Stomach smooth muscle (tissue), 2 donors: ENCODE data around the gene KRTAP1-4.
"Not testable (repeated sequence)": the region's sequence is repeated elsewhere in the genome, so short reads cannot be mapped to it uniquely, and the experiment has no call there.

Source experiments
- H3K27ac ChIP-seq: one replicate; pipeline ENCODE4 v1.7.0; 2013; ENCODE audit warnings: mild to moderate bottlenecking, low read length, inconsistent platforms
- H3K27me3 ChIP-seq, 2 donors: one replicate each; pipeline ENCODE4 v1.7.0; 2013; ENCODE audit warnings: low read length in 2 of 2; ENCODE audit not compliant: insufficient read depth in 2 of 2, control insufficient read depth in 1 of 2
- H3K36me3 ChIP-seq, 2 donors: one replicate each; pipeline ENCODE4 v1.7.0; 2013; ENCODE audit warnings: low read length in 2 of 2; ENCODE audit not compliant: control insufficient read depth in 2 of 2, insufficient read depth in 2 of 2
- H3K4me1 ChIP-seq: one replicate; pipeline ENCODE4 v1.7.0; 2013; ENCODE audit warnings: low read length; ENCODE audit not compliant: control insufficient read depth, insufficient read depth
- H3K4me3 ChIP-seq, 2 donors: one replicate each; pipeline ENCODE4 v1.7.0; 2013; ENCODE audit warnings: low read length in 2 of 2
- H3K9ac ChIP-seq, 2 donors: one replicate each; pipeline ENCODE4 v1.7.0; 2013; ENCODE audit warnings: low read length in 2 of 2, mild to moderate bottlenecking in 1 of 2
- H3K9me3 ChIP-seq, 2 donors: one replicate each; pipeline ENCODE4 v1.7.0; 2013; ENCODE audit warnings: low read length in 2 of 2; ENCODE audit not compliant: control insufficient read depth in 2 of 2
- donor health status: healthy.
- donor health status: Pancreatic carcinoma.

Gene KRTAP1-4

GRCh38 chr17:41002814-41003213 is 27.2 kb downstream of the KRTAP1-4 start:
- Histone ChIP-seq H3K27me3 (no peaks in the 10 kb centered on the region), H3K4me1 (no peaks in the 10 kb centered on the region), H3K9ac (no peak overlapping the region), H3K4me3 (no peak overlapping the region), H3K9me3 (no peaks in the 10 kb centered on the region), H3K27ac (no peak overlapping the region), H3K36me3 (no peaks in the 10 kb centered on the region)

GRCh38 chr17:41001795-41002194 is 28.2 kb downstream of the KRTAP1-4 start:
- H3K36me3 ChIP-seq: no peaks in the 10 kb centered on the region
- no peak overlapping the region for H3K27ac ChIP-seq
- no peaks in the 10 kb centered on the region for H3K27me3 ChIP-seq
- no peaks in the 10 kb centered on the region for H3K9me3 ChIP-seq
- H3K4me1 ChIP-seq: no peaks in the 10 kb centered on the region
- H3K4me3 ChIP-seq: no peak overlapping the region
- H3K9ac ChIP-seq: no peak overlapping the region

- not testable (repeated sequence) for H3K4me1 ChIP-seq, H3K27me3 ChIP-seq, H3K36me3 ChIP-seq, H3K9ac ChIP-seq, H3K9me3 ChIP-seq, H3K27ac ChIP-seq, H3K4me3 ChIP-seq
Observed at GRCh38 chr17:40999563-40999962, 30.4 kb downstream of the KRTAP1-4 start, which contains the start of gene KRTAP3-2. TSS of gene KRTAP3-2 (minus strand) at chr17:40999906. CDS start at chr17:40999853, 53 bp downstream.

- no peaks in the 10 kb centered on the region for H3K4me1 ChIP-seq
- no peak overlapping the region for H3K9ac ChIP-seq
- H3K27me3 ChIP-seq: no peaks in the 10 kb centered on the region
- H3K36me3 ChIP-seq: no peaks in the 10 kb centered on the region
- H3K9me3 ChIP-seq: peaks cover 0 to 3% of the 10 kb centered on the region in 2 donors
- H3K4me3 ChIP-seq: no peak overlapping the region
- H3K27ac ChIP-seq: no peak overlapping the region
Observed at GRCh38 chr17:40997361-40997760, 32.6 kb downstream of the KRTAP1-4 start.

- H3K36me3 ChIP-seq: no peaks in the 10 kb centered on the region
- H3K4me3 ChIP-seq: no peak overlapping the region
- H3K4me1 ChIP-seq: no peaks in the 10 kb centered on the region
- no peaks in the 10 kb centered on the region for H3K27me3 ChIP-seq
- no peak overlapping the region for H3K27ac ChIP-seq
- peaks cover 0 to 3% of the 10 kb centered on the region in 2 donors for H3K9me3 ChIP-seq
- H3K9ac ChIP-seq: no peak overlapping the region
Observed at GRCh38 chr17:40996829-40997228, 33.2 kb downstream of the KRTAP1-4 start.

GRCh38 chr17:40995116-40995515 is 34.9 kb downstream of the KRTAP1-4 start:
- H3K9me3 ChIP-seq: peaks cover 0 to 3% of the 10 kb centered on the region in 2 donors
- H3K4me3 ChIP-seq: no peak overlapping the region
- no peak overlapping the region for H3K27ac ChIP-seq
- no peak overlapping the region for H3K9ac ChIP-seq
- no peaks in the 10 kb centered on the region for H3K27me3 ChIP-seq
- H3K4me1 ChIP-seq: no peaks in the 10 kb centered on the region
- H3K36me3 ChIP-seq: no peaks in the 10 kb centered on the region

GRCh38 chr17:40993839-40994238 is 36.2 kb downstream of the KRTAP1-4 start, which contains the start of gene KRTAP3-3:
TSS of gene KRTAP3-3 (minus strand) at chr17:40994164. CDS start at chr17:40994097, 67 bp downstream.
- no peak within 1 kb of the TSS for H3K4me3 ChIP-seq
- no peaks in the 10 kb centered on the region for H3K4me1 ChIP-seq
- no peak within 1 kb of the TSS for H3K27ac ChIP-seq
- no peaks in the 10 kb centered on the region for H3K36me3 ChIP-seq
- no peak within 1 kb of the TSS for H3K9ac ChIP-seq
- H3K27me3 ChIP-seq: no peaks in the 10 kb centered on the region
- H3K9me3 ChIP-seq: peaks cover 0 to 3% of the 10 kb centered on the region in 2 donors

- Histone ChIP-seq H3K27ac (no peak overlapping the region), H3K9ac (no peak overlapping the region), H3K4me1 (no peaks in the 10 kb centered on the region), H3K9me3 (peaks cover 0 to 3% of the 10 kb centered on the region in 2 donors), H3K4me3 (no peak overlapping the region), H3K27me3 (no peaks in the 10 kb centered on the region), H3K36me3 (no peaks in the 10 kb centered on the region)
Observed at GRCh38 chr17:40993084-40993483, 36.9 kb downstream of the KRTAP1-4 start.

GRCh38 chr17:40992666-40993065 is 37.3 kb downstream of the KRTAP1-4 start:
- H3K9ac ChIP-seq: no peak overlapping the region
- no peaks in the 10 kb centered on the region for H3K36me3 ChIP-seq
- H3K4me3 ChIP-seq: no peak overlapping the region
- no peak overlapping the region for H3K27ac ChIP-seq
- H3K27me3 ChIP-seq: no peaks in the 10 kb centered on the region
- no peaks in the 10 kb centered on the region for H3K4me1 ChIP-seq
- peaks cover 0 to 3% of the 10 kb centered on the region in 2 donors for H3K9me3 ChIP-seq

- peaks cover 0 to 2% of the 10 kb centered on the region in 2 donors for H3K27me3 ChIP-seq
- H3K9me3 ChIP-seq: no peaks in the 10 kb centered on the region
- H3K9ac ChIP-seq: no peak overlapping the region
- no peak overlapping the region for H3K4me3 ChIP-seq
- no peaks in the 10 kb centered on the region for H3K4me1 ChIP-seq
- no peaks in the 10 kb centered on the region for H3K36me3 ChIP-seq
- no peak overlapping the region for H3K27ac ChIP-seq
Observed at GRCh38 chr17:40986920-40987319, 43.1 kb downstream of the KRTAP1-4 start.

GRCh38 chr17:40984226-40984625 is 45.8 kb downstream of the KRTAP1-4 start, which contains the start of gene KRT40:
TSS of gene KRT40 (minus strand) at chr17:40984326. CDS start at chr17:40984273, 53 bp downstream.
- Histone ChIP-seq H3K27me3 (peaks cover 0 to 6% of the 10 kb centered on the region in 2 donors), H3K4me3 (no peak within 1 kb of the TSS), H3K9ac (no peak within 1 kb of the TSS)

More at GRCh38 chr17:40984226-40984625, 45.8 kb downstream of the KRTAP1-4 start, which contains the start of gene KRT40:
- no peak within 1 kb of the TSS for H3K27ac ChIP-seq
- H3K9me3 ChIP-seq: no peaks in the 10 kb centered on the region
- H3K36me3 ChIP-seq: no peaks in the 10 kb centered on the region
- peaks cover 3% of the 10 kb centered on the region for H3K4me1 ChIP-seq
